GM13976 (cell line): ENCODE measurements around the gene MYH1.
"Not testable (repeated sequence)": the region's sequence is repeated elsewhere in the genome, so short reads cannot be mapped to it uniquely, and the experiment has no call there.

Experiments used
- DNase-seq: peaks from one replicate; pipeline ENCODE4 v3.0.0; 2012; ENCODE audit warnings: low spot score
- in situ Hi-C: fragments of 300-500 bp; cut with MboI; formaldehyde crosslinking; loops from one replicate; pipeline ENCODE4 v1.12.0; 2022; ENCODE audit warnings: low sequenced_read_pairs, mixed read lengths, inconsistent platforms; ENCODE audit not compliant: unreplicated experiment
- TF ChIP-seq, protein P1 (sequence below): IDR thresholded peaks from 2 replicates; pipeline ENCODE4 v1.5.1; 2012; ENCODE audit warnings: borderline replicate concordance, mild to moderate bottlenecking; ENCODE audit not compliant: insufficient read depth; ENCODE audit errors: extremely low read depth, missing control alignments, control extremely low read depth

MYH1 gene

DNA sequence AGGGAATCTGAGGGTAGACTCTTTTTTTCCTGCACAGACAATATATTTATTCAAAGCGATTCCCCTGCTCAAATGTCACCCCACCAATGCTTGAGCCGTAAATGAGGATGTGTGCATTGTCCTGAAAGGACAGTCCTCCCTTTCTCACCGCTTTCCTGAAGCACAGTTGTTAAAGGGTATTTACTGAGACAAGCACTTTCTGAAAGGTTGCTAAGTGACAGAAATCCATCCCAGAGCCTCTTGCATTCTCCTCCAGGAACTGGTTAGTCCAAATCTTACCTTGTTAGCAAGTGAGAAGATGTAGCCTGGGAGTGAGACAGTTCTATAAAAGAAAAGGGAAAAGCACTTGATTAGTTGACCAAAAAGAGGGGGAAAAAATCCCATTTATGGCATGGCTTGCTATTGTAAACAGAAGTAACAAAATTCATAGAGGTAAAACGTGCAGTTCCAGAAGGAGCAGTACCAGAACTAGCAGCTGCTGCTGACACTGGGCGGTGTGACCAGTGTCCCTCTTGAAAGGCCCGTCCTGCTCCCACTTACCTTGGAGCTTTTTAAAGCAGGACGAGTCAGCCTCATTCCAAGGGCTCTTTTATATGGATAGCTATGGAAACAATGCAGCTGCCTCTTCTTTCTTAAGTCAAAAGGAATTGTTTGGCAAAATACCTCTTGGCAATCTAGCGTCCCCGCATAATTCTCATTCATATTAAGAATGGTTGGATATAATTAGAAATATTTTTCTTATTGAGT lies 30.9 kb upstream of the MYH1 start, which contains the start of gene MYH2:
Gene MYH2, minus strand, starts transcription at position 563 of the 747 bp plus-strand sequence. CDS start 1,738 bp downstream, outside the sequence.
- no peak for DNase-seq
- TF ChIP-seq, protein P1, sequence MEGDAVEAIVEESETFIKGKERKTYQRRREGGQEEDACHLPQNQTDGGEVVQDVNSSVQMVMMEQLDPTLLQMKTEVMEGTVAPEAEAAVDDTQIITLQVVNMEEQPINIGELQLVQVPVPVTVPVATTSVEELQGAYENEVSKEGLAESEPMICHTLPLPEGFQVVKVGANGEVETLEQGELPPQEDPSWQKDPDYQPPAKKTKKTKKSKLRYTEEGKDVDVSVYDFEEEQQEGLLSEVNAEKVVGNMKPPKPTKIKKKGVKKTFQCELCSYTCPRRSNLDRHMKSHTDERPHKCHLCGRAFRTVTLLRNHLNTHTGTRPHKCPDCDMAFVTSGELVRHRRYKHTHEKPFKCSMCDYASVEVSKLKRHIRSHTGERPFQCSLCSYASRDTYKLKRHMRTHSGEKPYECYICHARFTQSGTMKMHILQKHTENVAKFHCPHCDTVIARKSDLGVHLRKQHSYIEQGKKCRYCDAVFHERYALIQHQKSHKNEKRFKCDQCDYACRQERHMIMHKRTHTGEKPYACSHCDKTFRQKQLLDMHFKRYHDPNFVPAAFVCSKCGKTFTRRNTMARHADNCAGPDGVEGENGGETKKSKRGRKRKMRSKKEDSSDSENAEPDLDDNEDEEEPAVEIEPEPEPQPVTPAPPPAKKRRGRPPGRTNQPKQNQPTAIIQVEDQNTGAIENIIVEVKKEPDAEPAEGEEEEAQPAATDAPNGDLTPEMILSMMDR: no peak
- in situ Hi-C loops: no loop called here

DNA sequence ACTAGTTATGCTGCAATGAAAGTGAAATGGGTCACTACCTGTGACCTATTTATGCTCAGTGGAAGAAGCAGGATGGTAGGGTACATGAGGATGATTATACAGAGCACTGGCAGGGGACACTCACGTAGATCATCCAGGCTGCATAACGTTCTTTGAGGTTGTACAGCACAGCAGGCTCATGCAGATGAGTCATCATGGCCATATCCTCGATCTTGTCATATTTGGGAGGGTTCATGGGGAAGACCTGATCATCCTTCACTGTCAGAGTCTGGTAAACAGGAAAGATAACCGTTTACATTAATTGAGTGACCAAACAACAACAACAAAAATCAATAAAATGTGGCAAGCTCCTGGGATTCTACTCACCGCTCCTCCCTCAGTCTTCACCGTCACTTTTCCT lies 29.0 kb upstream of the MYH1 start:
- in situ Hi-C loops: no loop called here
- no peak for DNase-seq
- TF ChIP-seq, protein P1: no peak

DNA sequence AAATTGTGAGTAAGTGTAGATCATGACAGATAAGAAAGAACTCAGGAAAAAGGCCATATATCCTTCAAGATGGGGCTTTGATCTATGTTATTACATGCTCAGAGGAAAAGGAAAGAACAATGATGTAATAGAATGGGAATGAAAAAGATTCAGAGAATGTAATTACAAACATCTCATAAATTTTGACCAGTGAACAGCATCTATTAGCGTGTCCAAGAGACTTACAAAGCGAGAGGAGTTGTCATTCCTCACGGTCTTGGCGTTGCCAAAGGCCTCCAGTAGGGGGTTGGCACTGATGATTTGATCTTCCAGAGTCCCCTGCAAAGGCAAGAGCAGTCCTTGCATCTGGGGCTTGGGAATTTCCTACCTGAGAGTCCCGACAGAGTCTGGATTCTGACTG lies 25.1 kb upstream of the MYH1 start:
- in situ Hi-C loops, DNase-seq: not testable (repeated sequence)

DNA sequence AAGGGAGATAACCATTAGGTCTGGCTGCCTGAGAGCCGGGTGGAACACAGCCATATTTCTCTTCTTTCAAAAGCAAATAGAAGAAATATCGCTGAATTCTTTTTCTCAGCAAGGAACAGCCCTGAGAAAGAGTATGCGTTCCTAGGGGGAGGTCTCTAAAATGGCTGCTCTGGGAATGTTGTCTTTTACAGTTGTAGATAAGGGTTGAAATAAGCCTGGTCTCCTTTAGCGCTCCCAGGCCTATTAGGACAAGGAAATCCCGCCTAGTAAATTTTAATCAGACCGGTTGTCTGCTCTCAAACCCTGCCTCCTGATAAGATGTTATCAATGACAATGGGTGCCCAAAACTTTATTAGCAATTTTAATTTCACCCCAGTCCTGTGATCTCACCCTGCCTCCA lies 22.8 kb upstream of the MYH1 start:
- in situ Hi-C loops, DNase-seq: not testable (repeated sequence)

DNA sequence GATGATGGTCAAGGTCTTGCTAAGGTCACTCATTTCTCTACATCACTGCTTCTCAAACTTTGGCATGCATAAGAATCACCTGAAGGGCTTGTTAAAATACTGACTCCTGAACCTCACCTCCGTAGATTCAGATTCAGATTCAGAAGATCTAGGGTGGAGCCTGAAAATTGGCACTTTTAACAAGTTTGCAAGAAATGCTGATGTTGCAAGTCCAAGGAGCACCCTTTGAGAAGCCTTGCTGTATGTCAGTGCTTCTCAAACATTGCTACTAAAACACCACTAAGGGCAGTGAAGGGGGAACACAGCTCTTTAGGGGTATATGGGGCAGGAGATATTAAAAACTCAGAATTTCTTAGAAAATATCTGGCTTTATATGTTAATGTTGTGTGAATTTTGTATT lies 13.7 kb upstream of the MYH1 start:
- no peak for DNase-seq
- TF ChIP-seq, protein P1: no peak
- in situ Hi-C loops: no loop called here

DNA sequence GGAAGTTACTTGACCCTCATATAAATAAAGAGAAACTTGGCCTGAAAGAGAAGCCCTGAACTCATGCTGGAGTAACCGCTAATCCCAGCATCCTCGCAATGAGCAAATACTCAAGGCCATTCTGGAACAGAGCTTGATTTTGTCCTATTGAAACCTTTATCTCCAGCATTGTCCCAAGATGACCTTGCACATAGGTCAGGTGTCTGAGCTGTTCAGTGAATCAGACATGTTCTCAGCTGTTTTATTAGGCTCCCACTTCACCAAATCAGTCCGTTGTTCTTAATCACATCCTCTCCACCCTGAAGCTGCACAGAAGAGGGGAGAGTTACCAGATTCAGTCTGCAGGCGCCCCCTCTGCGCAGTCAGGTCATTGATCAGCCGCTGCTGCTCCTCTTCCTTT lies 9.1 kb upstream of the MYH1 start:
- TF ChIP-seq, protein P1: no peak
- in situ Hi-C loops: no loop called here
- no peak for DNase-seq

DNA sequence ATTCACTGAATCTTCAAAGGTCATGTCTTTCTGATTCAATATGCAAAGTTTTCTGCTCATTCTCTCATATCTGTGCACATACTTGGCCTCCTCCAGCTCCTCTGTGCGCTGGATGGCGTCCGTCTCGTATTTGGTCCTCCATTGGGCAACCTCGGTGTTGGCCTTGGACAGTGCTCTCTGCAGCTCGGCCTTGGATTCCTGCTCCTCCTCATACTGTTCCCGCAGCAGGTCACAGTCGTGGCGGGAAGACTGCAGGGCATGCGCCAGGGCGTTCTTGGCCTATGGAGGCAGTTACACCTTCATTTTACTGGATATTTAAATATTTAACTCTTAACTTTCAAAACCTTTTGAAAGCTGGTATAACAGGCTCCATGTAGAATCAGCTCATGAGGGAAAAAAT lies 8.2 kb upstream of the MYH1 start:
- TF ChIP-seq, protein P1: no peak
- DNase-seq: no peak
- in situ Hi-C loops: no loop called here

DNA sequence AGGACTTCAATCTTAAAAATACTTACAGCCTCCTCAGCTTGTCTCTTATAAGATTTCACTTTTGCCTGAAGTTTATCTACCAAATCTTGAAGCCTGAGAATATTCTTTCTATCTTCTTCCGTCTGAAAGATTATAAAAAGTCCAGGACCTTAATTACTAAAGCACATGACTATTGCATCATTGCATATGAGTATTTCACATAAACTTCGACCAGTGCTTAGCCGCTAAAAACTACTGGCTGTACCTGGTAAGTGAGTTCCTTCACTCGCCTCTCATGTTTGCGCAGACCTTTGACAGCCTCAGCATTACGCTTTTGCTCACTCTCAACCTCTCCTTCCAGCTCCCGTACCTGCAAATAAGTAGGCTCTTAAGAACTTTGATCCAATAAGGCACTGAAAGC lies 4.7 kb upstream of the MYH1 start:
- TF ChIP-seq, protein P1: no peak
- no peak for DNase-seq
- in situ Hi-C loops: no loop called here
